ENCODE measurements around the gene SERPINA4.

The SERPINA4 gene, protein sequence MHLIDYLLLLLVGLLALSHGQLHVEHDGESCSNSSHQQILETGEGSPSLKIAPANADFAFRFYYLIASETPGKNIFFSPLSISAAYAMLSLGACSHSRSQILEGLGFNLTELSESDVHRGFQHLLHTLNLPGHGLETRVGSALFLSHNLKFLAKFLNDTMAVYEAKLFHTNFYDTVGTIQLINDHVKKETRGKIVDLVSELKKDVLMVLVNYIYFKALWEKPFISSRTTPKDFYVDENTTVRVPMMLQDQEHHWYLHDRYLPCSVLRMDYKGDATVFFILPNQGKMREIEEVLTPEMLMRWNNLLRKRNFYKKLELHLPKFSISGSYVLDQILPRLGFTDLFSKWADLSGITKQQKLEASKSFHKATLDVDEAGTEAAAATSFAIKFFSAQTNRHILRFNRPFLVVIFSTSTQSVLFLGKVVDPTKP

DNA sequence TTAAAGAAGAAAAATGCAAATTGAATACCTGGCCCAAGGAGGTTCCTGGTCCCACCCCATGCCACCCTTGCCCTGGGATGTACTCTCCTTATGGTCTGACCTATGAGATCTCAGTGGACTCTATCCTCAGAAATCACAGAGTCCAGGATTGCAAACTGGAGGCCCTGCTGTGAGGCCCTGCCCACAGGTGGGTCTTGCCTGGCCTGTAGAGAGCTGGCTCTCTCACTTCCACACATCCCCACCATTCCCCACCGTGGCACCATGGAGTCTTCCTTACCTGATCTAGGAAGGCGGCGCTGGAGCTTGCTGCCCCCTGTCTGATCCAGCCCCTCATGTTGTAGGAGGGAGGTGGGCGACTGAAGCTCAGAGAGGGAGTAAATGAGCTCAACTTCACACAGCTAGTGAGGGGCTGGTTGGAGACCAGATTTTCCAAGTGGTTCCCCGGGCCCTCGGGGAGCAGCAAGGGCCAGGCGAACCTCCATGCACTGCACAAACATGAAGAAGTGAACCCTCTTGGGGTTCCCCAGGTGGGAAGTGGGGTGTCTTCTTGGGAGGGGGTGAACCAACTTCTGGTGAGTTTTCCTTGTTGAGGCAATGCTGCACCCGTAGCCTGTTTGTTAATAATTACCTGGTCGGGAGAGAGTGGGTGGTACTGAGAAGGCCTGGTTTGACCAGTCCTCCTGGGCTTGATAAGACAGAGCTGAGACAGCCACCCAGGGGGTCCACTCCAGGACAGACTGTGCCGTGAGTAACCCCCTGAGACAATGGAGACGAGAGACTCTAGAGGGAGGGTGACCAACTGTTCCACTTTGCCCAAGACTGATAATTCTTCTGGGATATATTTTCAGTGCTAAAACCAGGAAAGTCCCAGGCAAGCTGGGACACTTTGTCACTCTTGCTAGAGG is at the start of gene SERPINA4:
Gene SERPINA4, plus strand, starts transcription at position 692 of the 905 bp plus-strand sequence. CDS start 2,041 bp downstream, outside the sequence.
- DNase-seq (ENCODE audit: low spot score): no peak

DNA sequence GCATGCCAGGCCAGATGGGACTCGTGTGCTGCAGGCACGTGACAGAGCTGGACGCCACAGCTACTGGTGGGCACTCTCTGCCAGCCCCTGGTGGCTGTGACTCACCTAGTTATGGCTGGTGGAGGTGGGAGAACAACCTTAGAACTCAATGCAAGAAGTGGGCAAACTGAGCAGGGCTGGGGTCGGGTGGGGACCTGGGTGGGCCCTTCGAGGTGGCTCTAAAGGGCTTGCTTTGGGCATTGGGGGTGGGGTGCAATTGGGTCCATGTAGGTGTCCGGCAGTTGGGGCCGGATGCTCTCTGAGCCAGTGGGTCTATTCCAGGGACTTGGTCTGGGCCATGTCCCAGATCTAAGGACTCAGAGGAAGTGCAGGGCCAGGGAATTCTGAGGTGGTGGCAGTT is 46.9 kb upstream of the SERPINA4 start:
- no peak for DNase-seq (ENCODE audit: low spot score)

DNA sequence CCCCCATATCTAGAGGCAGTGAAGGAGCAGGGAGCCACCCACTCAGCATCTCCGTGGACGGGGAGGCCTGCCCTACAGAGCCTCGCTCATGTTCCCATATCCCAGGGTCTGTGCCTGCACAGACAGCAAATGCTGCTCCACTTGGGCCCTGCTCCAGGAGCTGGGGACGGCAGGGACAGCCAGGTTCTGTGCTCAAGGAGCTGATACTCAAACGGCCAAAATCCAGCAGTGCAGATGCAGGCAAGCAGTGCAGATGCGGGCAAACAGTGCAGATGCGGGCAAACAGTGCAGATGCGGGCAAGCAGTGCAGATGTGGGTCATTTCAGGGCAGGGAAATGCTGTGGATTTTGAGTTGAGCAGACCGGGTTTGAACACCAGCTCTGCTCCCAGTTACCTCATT is 45.8 kb upstream of the SERPINA4 start:
- no peak for DNase-seq (ENCODE audit: low spot score)

DNA sequence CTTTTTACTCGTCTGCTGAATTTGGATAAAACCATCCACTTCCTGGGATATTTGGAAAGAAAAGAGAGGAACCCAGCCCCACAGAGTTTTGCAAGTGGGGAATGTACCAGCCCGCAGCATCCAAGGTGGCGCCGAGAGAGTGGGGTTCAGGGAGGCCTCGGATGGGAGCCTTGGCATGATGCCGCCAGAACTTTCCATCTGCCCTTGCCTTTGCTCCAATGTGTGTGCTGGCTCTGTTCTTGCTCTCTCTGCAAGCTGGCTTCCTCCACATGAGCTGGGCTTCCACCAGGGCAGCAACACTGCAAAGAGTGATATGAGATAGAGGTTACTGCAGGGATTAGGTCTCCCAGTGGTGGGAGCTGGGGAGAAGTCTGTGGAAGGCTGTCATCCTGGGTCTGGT is 45.4 kb upstream of the SERPINA4 start:
- DNase-seq (ENCODE audit: low spot score): no peak

DNA sequence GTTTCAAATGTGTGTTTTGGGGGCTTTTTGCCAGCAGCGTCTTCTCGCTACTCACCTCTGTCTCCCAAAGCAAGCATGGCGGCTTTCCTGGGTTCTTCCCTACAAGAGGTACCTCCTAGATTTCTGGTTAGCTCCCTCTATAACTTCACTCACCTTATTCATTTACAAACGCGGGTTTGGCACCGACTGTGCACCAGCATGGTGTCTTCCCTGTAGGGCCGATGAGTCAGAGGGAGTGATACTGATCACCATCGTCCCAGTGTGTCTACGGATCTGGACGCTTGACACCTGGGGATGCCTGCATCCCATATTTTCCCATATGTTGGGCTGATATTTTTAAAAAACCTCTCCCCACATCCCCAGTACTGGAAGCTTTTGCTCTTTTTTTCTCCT is 44.0 kb upstream of the SERPINA4 start:
- no peak for DNase-seq (ENCODE audit: low spot score)

DNA sequence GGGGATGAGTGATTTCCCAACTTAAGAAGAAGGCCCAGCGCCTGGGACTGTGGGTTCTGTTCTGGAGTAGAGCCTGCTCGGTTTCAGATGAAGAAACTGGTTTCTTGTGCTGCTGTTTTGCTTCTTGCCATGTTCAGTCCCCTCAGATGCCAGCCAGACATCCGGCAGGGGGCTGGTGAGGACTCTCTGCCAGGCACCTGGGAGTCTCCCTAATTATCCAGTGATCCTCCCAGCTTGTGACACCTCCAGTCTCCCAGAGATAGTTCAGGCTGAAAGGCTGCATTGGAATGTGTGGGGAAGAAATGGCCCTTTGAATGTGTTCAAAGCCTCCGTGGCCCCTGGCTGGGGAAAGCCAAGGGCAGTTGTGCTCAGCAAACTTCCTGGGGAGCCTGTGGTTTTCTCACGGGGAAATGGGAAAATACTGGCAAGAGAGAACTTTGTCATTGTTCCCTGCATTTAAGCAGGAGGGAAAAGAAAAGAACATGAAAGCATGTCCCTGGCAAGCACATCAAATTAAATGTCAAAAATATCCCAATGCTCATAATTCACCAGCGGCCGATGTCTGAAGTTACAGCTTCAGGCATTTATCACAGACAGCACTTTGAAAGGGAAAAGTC is 43.5 kb upstream of the SERPINA4 start:
- DNase-seq (ENCODE audit: low spot score): no peak

DNA sequence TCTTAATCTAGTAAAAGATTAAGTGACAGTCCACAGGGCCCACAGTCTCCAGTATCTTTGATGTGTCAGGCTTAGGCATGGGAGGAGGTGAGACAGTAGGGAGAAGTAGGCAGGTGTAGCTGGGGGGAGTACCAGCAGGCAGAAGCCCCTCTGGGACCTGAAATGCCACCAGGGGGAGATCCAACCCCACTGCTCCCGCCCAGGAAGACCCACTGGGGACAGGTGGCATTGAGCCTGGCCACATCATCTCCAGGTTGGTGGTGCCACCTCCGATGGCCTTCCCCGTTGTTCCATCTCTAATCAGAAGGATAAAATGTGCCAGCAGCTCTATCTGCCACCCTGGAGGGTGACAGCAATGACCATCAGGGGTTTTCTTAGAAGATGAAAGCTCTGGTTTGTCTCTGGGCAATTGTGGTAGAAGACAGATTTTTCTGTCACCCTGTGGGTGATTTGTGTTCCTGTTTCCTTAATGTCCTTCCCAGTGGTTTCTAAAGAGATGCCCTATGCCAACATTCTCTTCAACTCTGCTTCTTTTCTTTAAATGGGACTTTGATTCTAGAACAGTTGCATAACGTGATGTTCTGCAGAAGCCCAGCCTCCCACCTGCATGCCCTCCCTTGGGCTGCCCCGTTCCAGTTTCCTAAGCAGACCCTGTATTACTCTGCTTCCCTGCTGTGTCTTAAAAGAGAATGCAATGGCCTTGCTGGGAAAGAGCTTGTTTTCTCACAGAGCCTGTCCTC is 39.7 kb upstream of the SERPINA4 start:
- no peak for DNase-seq (ENCODE audit: low spot score)

DNA sequence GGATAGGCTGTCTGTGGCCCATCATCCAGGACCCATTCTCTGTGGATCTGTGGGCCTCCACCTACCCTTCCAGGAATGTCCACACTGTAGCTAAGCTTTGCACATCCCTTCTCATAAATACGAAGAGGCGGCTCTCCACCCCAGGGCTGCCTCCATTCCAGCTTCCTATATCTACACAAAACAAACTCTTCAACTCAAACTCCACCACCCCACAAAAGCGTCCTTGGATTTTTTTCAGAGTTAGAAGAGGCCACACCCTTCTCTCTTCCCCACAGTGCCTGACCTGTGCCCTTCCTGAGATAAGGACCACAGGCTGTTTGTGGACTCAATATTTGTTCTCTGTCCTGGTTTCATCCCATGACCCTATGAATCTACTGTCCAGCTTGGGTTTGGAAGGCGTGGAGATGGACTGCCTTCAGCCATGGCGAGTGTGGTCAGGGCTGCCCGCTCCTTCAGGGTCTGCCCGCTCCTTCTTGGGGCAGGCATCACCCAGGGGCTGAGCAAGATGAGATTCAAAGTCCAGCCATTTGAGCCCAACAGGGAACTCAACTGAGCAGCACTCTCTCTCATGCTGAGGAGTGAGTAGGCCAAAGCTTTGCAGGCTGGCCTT is 39.0 kb upstream of the SERPINA4 start:
- DNase-seq (ENCODE audit: low spot score): no peak

DNA sequence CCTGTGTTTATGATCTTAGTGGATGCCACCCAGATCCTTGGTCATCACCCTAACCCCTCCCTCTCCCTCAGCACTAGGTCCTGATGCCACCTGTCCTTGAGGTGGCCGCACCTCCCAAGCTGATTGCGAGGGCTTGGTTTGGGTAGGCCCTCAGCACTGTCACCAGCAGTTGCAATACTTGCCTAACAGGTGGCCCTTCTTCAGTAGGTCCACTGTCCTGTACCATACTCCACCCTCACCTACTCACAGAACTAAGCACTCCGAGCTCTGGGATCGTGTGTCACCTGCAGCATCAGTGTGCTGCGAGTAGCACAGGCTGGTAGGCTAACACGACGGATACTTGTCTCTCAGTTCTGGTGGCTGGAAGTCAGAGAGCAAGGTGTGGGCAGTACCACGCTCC is 38.0 kb upstream of the SERPINA4 start:
- no peak for DNase-seq (ENCODE audit: low spot score)

DNA sequence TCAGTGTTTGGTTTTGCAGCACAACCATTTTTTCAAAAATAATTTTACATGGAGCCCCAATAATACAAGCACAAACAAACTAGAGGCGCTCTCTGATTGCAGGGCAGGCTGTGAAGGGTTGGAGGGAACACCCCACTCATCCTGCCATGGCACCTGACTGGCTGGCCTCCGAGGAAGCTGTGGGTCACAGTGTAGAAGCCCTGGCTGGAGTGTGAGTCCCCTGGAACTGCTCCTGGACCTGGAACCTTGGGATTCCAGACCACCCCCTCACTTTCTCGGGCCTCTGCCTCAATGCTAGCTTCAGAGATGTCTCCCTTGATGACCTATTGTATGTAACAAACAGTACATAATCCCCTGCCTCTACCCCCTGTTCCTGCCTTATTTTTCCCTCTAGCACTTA is 37.1 kb upstream of the SERPINA4 start:
- no peak for DNase-seq (ENCODE audit: low spot score)

DNA sequence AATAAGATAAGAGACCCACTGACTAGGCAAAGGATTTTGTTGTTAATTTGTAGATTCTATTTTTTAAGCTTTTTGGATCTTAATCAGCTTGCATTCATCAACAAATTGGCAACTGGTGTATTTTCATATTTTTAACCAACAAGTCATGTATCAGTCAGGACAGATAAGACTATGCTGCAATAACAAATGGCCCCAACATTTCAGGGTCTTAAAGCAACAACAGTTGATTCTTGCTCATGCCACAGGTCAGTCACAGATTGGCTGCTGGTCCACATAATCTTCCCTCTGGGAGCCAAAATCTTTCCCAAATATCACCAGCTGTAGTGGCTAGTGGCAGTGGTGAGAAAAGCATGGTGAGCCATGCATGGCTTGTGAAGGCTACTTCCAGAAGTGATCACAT is 30.1 kb upstream of the SERPINA4 start:
- no peak for DNase-seq (ENCODE audit: low spot score)

DNA sequence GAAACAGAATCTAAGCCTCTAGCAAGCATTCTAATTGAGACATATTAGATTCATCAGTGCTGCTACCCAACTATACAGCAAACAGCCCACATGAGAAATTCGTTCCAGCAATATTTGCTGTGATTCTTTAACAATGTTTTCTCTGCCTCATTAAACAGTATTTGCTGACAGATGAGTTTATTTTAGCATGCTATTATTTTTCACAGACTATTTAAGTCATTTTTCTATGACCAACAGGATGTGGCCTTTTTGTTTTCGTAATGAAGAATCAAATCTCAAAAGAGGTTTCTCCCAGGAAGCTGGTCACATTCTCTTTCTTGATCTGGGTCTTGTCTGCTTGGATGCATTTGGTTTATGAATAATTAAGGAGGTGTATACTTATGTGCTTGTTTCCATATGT is 28.8 kb upstream of the SERPINA4 start:
- DNase-seq (ENCODE audit: low spot score): no peak

DNA sequence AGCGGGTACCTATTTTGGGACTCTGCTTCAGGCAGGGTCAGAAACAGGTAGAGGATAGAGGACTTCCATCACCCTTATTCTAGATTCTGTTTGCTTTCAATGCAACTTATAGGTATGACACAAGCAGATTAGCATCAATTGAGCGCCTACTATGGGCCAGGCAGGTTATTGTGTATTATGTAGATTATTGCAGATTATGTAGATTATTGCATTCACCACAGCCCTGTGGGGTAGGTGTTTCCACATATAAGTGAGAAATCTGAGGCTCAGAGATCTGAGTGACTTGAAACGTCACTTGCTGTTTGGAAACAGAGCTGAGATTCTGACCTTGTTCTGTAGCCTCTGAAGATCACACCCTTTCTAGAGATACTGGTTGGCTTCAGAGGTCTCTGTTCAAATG is 25.7 kb upstream of the SERPINA4 start:
- no peak for DNase-seq (ENCODE audit: low spot score)

DNA sequence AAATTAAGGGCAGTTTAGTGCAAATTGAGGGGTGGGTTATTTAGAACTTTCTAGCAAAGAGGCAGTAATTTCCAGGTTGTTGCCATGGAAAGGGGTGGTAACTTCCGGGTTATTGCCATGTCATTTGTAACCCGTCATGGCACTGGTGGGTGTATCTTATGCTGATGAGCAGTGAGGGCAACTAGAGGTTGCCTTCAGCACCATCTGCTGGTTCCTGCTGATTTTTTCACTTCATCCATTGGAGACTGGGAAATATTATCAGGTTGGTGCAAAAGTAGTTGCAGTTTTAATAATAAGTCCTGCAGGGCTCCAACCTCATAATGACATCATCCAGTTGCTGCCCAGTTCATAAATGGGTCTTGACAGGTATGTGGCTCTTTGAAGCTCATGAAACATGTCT is 24.4 kb upstream of the SERPINA4 start:
- no peak for DNase-seq (ENCODE audit: low spot score)

DNA sequence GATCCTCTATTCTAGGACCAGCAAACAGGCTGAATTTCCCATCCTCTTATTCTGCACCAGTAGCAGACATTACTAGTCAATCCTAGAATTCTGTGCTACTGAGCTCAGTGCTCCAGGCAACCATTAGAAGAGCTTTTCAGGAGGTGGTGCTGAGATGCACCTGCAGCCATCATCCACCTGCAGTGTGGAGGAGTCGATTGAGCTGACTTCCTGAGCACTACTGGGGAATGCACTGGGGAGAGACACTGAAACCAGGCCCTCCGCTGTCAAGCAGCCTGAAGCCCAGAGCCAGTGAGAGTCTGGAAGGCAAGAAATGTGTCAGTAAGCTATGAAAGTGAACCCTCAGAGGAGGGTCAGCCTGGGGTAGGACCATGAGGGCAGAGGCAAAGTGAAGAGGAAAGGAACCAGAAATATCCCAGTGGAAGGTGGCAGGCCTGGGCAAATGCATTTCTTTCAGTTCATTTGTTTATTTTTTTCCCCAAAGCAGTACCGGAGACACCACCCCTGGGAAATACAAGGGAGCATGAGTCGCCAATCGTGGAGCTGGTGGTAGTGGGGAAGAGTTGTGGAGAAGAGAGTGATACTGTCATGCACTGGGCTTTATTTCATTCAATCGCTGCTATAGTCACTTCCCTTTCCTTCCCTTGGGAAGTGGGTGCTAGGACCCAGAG is 23.0 kb upstream of the SERPINA4 start:
- DNase-seq (ENCODE audit: low spot score): no peak

DNA sequence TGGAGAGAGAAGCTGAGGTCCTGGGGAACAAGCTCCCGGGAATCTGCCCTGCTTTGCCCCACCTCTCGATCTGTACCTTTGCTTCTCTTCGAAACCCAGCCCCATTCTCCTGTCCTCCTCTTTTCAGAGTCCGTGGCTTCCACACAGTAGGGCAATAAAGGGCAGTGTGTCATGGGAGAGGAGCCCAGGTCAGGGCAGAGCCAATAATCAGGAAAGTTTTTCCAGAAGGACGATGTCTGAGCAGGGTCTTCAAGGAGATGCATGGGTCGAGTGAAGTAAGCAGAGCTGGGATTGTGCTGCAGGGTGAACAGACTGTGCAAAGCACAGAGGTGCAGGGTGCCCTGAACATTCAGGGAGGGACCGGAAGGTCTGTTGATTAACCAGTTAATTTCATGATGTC is 22.1 kb upstream of the SERPINA4 start:
- no peak for DNase-seq (ENCODE audit: low spot score)

DNA sequence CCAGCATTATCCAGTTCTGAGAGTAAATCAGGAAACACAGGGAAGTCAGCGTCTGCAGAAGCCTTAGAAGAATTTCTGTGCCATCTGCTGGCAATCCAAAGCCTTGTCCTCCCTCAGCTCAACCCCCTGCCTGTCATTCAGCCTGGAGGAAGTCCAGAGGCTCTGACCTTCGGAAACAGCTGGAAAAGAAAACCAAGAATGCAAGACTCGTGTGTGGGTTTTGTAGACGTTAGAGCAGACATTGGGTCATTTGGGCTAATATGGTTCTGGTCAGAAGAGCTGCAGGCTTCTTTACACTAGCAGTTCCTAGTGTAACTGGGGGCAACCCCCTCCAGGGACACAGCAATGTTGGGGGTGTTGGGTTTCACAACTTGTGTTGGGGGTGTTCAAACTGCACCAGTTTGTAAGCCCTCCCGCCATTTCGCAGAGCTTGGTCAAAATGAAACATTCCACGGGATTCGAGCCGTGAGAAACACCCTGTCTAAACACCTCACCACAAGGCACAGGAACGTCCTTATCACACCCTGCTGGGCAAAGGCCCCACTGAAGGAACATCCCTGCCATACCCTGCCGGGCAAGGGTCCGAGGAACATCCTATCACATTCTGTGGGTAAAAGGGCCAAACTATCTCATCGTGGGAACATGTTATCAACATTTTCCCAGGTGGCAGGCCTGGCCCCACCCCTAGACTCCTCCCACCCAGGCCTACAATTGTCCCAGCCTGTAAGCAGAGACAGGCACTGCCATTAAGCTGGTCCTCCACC is 21.0 kb upstream of the SERPINA4 start:
- DNase-seq (ENCODE audit: low spot score): no peak

DNA sequence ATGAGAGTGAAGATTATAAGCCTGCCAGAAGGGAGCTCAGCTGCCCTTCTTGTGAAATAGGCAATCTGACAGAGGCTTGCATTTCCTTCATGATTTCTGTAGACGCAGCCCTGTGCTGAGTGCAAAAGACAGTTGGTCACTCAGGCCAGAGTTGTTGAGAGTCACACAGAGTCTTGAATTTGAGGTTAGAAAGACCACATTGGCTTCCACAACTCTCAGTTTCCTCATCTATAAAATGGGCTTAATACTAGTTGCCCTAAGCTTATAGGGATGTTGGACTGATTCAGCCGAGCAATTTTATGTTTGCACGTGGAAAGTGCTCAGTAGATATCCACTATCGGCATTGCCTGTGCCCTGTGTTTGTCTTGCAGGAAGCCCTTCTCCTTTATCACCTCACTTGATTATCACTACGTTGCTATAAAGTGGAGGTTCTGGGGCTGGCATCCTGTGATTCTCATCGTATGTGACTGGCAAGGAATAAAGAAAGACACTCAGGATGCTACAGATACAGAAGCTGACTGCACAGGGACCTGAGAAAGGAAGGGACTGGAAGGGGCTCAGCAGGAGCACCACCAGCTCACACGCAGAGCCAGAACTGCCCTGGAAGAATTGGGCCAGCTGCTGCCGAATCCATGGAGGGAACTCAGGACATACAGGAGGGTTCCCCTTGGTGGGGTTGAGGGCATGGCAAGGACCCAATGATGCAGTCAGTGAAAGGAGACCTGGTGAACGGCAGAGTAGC is 19.8 kb upstream of the SERPINA4 start:
- DNase-seq (ENCODE audit: low spot score): no peak

DNA sequence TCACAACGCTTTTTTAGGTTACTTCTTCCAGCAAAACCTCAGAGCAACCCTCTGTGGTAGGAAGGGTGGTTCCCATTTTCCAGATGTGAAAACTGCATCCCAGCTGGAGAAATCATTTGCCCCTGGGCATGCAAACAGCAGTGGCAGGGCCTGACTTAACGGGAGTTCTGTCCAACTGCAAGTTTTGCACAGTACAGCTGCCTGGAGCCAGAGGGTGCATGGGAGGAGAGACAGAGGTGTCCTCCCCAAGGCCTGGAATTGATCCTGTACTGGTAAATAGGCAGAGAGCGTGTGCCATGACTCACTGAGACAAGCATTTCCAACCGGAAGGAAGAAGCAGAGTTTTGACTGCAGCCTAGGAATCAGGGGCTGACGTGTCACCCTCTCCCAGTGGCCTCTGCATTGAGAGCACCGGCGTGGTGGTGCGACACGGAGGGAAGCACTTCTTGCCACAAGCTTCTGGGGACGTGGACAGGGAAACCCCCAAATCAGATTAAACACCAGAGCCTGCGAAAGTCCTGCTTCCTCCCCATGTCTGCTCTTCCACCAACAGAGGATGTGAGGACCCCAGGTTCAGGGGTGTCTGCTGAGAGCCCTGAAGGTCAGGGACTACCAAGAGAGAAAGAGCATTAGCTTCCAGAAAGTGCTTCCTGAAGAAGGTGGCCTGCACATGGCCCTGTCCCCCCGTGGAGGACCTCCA is 19.0 kb upstream of the SERPINA4 start:
- DNase-seq (ENCODE audit: low spot score): no peak

Data from hematopoietic multipotent progenitor cell treated with erythropoietin and hydrocortisone succinate and interleukin-3 and kit ligand, for 15 days (in vitro differentiated cells).